ENCODE results near the gene SENP5. TPM values are rescaled to one million over a fixed set of nuclear protein-coding genes. Genes with fewer than 3 reads are reported as not detected.

The SENP5 gene
- total RNA-seq, 1 donor from 2014 or later: 21.6 TPM

Other genes with a start within 250 kb of the SENP5 start
- 2.6 TPM for gene NRROS, start 228.2 kb upstream of the SENP5 start, total RNA-seq
- gene CEP19, start 155.7 kb upstream of the SENP5 start, total RNA-seq: 1.2 TPM
- 16.9 TPM for gene PIGX, start 155.5 kb upstream of the SENP5 start, total RNA-seq
- gene PAK2, start 128.1 kb upstream of the SENP5 start, total RNA-seq: 43.3 TPM
- gene NCBP2, start 74.6 kb downstream of the SENP5 start, total RNA-seq: 47.1 TPM
- 5.9 TPM for gene PIGZ, start 100.9 kb downstream of the SENP5 start, total RNA-seq
- 10.8 TPM for gene MELTF, start 161.9 kb downstream of the SENP5 start, total RNA-seq